Lung (tissue), 12 donors: ENCODE data around the gene LIN9. TPM values are rescaled to one million over a fixed set of nuclear protein-coding genes. Genes with fewer than 3 reads are reported as not detected.

Source experiments
- ATAC-seq: fragments of 200-7000 bp; cut with Tn5 transposase; one replicate; pipeline ENCODE4 v1.9.1; 2020; ENCODE audit warnings: moderate number of reproducible peaks; ENCODE audit not compliant: insufficient read depth, low FRiP score
- DNase-seq, 3 donors: peaks; one replicate each; pipeline ENCODE4 v3.0.0-alpha.2; 2013 to 2017
- H3K27ac ChIP-seq, 2 donors: one replicate each; pipeline ENCODE4 v1.5.1; 2013; ENCODE audit warnings: mild to moderate bottlenecking in 2 of 2, moderate library complexity in 2 of 2, control low read depth in 1 of 2, inconsistent platforms in 1 of 2, low read depth in 1 of 2, low read length in 1 of 2
- H3K27me3 ChIP-seq, 3 donors: one replicate each; pipeline ENCODE4 v1.5.1; 2013; ENCODE audit warnings: low read length in 2 of 3; ENCODE audit not compliant: control insufficient read depth in 3 of 3, insufficient read depth in 3 of 3
- H3K36me3 ChIP-seq, 4 donors: one replicate each; pipeline ENCODE4 v1.5.1; 2013; ENCODE audit warnings: low read length in 4 of 4, mild to moderate bottlenecking in 1 of 4, moderate library complexity in 1 of 4; ENCODE audit not compliant: control insufficient read depth in 4 of 4, insufficient read depth in 4 of 4
- H3K4me1 ChIP-seq, 5 donors: one replicate each; pipeline ENCODE4 v1.5.1; 2013; ENCODE audit warnings: low read length in 5 of 5, mild to moderate bottlenecking in 2 of 5, moderate library complexity in 1 of 5; ENCODE audit not compliant: control insufficient read depth in 5 of 5, insufficient read depth in 5 of 5
- H3K4me3 ChIP-seq: one replicate; pipeline ENCODE4 v1.5.1; 2013; ENCODE audit warnings: mild to moderate bottlenecking, control low read depth, moderate library complexity
- H3K9ac ChIP-seq, 2 donors: one replicate each; pipeline ENCODE4 v1.5.1; 2013; ENCODE audit warnings: low read length in 2 of 2, control low read depth in 1 of 2; ENCODE audit not compliant: insufficient read depth in 1 of 2
- H3K9me3 ChIP-seq, 4 donors: one replicate each; pipeline ENCODE4 v1.5.1; 2013; ENCODE audit warnings: low read length in 3 of 4, mild to moderate bottlenecking in 1 of 4, moderate library complexity in 1 of 4; ENCODE audit not compliant: control insufficient read depth in 4 of 4, insufficient read depth in 3 of 4
- WGBS, 2 donors: extraction: QIAGEN DNeasy Blood & Tissue Kit; methylation state at CpG; one replicate each; pipeline ENCODE4 v1.1.7; 2013; 5-methylcytosine and 5-hydroxymethylcytosine counted together
- polyA plus RNA-seq, 2 donors: library from polyadenylated mRNA; stranded (reverse); fragments of 200-250 nt; gene quantifications; one replicate each; pipeline ENCODE4 v1.2.1, GENCODE V29; 2013
- total RNA-seq, 2 donors: library from RNA; depleted of rRNA in 1 of 2; stranded (reverse); fragments of >200 nt in 1 of 2; gene quantifications; one replicate each; pipeline ENCODE4 v1.2.1, GENCODE V29; 2014 to 2021
- TF ChIP-seq, protein P1 (sequence below): IDR thresholded peaks from 2 replicates; pipeline ENCODE4 v1.5.1; 2012; ENCODE audit warnings: mild to moderate bottlenecking; ENCODE audit errors: control extremely low read depth, extremely low read depth
- donor health status: control.
- donor health status: control.
- donor health status: Bipolar disorder and iron deficiency.
- donor health status: healthy.
- donor health status: DM: yes; HTN: yes; CAD: no.

Gene LIN9
- total and polyA plus RNA-seq, 4 donors, result 1.4 to 9.7 (median 2.4) TPM

- WGBS, 2 donors, result 82 to 89% methylated on average over 7 of the region's 7 CpGs
- H3K9ac ChIP-seq, result peak overlapping the region in 1 of 2 donors; percentile 46
- no peak for ATAC-seq
- H3K9me3 ChIP-seq, result no peaks in the 10 kb centered on the region
- no peak overlapping the region for H3K27ac ChIP-seq
- TF ChIP-seq, protein P1, sequence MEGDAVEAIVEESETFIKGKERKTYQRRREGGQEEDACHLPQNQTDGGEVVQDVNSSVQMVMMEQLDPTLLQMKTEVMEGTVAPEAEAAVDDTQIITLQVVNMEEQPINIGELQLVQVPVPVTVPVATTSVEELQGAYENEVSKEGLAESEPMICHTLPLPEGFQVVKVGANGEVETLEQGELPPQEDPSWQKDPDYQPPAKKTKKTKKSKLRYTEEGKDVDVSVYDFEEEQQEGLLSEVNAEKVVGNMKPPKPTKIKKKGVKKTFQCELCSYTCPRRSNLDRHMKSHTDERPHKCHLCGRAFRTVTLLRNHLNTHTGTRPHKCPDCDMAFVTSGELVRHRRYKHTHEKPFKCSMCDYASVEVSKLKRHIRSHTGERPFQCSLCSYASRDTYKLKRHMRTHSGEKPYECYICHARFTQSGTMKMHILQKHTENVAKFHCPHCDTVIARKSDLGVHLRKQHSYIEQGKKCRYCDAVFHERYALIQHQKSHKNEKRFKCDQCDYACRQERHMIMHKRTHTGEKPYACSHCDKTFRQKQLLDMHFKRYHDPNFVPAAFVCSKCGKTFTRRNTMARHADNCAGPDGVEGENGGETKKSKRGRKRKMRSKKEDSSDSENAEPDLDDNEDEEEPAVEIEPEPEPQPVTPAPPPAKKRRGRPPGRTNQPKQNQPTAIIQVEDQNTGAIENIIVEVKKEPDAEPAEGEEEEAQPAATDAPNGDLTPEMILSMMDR, result no peak
- H3K4me1 ChIP-seq, result peaks cover 5 to 14% (median 7%) of the 10 kb centered on the region in 5 donors
- peaks cover 0 to 4% (median 2%) of the 10 kb centered on the region in 4 donors for H3K36me3 ChIP-seq
- no peak overlapping the region for H3K4me3 ChIP-seq
- H3K27me3 ChIP-seq, result no peaks in the 10 kb centered on the region
- no peak for DNase-seq
Observed at GRCh38 chr1:226187380-226187779, 121.6 kb downstream of the LIN9 start.

- no peaks in the 10 kb centered on the region for H3K9me3 ChIP-seq
- no peaks in the 10 kb centered on the region for H3K27me3 ChIP-seq
- no peak for ATAC-seq
- 7 to 8% methylated on average over 10 of the region's 10 CpGs for WGBS, 2 donors
- TF ChIP-seq, protein P1, result no peak
- H3K9ac ChIP-seq, result peak overlapping the region; percentile 46 to 66
- no peak for DNase-seq
- H3K27ac ChIP-seq, result peak overlapping the region; percentile 92 to 97
- peak overlapping the region; percentile 92 for H3K4me3 ChIP-seq
- H3K36me3 ChIP-seq, result peaks cover 0 to 4% (median 2%) of the 10 kb centered on the region in 4 donors
- peaks cover 5 to 14% (median 7%) of the 10 kb centered on the region in 5 donors for H3K4me1 ChIP-seq
Observed at GRCh38 chr1:226187019-226187322, 122.0 kb downstream of the LIN9 start.

- Histone ChIP-seq H3K4me1 (peaks cover 5 to 14% (median 9%) of the 10 kb centered on the region in 5 donors), H3K27ac (peak within 1 kb of the TSS; percentile 92 to 97), H3K9ac (peak within 1 kb of the TSS; percentile 72 to 88), H3K9me3 (no peaks in the 10 kb centered on the region), H3K36me3 (peaks cover 0 to 4% (median 2%) of the 10 kb centered on the region in 4 donors), H3K27me3 (no peaks in the 10 kb centered on the region), H3K4me3 (peak within 1 kb of the TSS; percentile 92)
- DNase-seq (peak; percentile 93 to 97 (median 94)), ATAC-seq (peak; percentile 92)
- TF ChIP-seq, protein P1, result no peak
- 0 to 1% methylated on average over 34 to 75 of the region's 75 CpGs for WGBS, 2 donors
Observed at GRCh38 chr1:226186124-226187018, 122.6 kb downstream of the LIN9 start, which contains the start of gene ACBD3. Gene ACBD3 (minus strand): TSS chr1:226186741. CDS start chr1:226186675, 66 bp downstream.
